Suppressor macrophage treated with lipopolysaccharide for 1 hour (primary cell): ENCODE data around the gene SF3B5.
"Not testable (repeated sequence)": the region's sequence is repeated elsewhere in the genome, so short reads cannot be mapped to it uniquely, and the experiment has no call there.

Source experiments
- DNase-seq, 3 donors: peaks; one replicate each; pipeline ENCODE4 v3.0.0-alpha.2; 2020 to 2022

The SF3B5 gene

DNA sequence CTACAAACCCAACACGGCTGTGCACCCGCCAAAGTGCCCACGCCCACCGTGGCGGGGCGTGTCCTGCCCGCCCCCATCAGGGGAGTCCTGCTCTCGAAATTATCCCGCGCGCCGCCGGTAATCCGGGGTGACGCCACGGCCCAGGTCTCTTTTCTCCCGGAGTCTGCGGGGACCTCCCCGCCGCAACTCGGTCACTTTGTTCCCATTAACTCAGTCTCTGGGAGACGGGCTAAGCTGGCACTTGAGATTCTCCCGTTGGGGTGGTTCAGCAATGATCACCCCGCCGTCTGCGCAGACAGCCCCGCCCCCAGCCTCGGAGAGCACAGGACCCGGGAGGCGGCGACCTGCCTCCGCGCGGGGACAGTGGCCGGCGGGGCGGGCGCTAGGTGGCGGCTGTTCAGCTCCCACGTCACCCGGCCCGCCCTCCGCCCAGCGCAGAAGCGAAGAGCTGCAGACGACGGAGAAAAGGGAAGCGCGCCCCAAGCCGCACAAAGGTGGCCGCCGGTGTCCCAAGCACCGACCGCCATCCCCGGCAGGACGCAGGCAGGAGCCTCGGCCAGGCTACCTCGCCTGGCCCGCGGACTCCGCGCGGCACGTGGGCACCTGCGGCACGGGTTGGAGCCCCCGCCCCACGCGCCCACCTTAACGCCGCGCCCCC, 31.5 kb downstream of the SF3B5 start:
- peak; percentile 92 to 98 (median 96) for DNase-seq

DNA sequence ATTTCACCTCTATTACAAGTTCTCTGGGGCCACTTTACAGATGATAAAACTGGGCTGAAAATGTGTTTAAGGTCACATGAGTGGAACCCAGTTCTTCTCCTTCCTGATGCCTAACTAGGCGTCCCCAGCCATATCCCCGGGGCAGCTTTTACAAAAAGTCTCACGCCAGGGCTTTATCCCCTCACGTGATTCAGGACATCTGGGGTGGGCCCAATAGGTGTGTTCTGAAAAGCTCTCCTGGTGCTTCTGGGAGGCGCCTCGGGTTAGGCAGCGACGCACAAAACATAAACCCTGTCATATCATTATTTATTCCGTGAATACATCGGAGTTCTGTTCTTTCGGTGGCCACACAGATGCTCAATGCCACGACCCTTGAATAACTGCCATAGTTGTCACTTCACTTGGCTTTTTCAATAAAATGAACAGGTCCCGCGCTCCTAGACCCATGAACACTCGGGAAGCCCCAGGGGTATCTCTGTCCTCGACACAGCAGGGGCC, 32.1 kb downstream of the SF3B5 start:
- DNase-seq, result no peak

DNA sequence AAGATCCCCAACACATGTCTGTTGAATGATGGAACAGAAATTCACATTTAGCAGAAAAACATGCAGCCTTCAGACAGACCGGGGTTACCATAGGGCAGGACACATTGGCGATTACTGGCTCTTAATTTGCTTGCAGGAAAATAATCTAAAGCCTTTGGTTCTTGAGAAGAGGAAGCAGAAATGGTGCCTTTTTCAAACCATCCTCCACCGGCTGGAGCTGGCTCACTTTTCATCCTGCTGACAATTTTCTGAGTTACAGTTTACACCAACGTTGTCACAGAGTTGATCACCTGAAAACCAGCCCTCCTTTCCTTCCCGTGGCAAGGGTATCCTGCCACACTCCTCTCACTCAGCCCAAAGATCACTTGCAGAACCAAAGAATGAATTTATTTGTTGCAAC, 32.6 kb downstream of the SF3B5 start:
- no peak for DNase-seq

DNA sequence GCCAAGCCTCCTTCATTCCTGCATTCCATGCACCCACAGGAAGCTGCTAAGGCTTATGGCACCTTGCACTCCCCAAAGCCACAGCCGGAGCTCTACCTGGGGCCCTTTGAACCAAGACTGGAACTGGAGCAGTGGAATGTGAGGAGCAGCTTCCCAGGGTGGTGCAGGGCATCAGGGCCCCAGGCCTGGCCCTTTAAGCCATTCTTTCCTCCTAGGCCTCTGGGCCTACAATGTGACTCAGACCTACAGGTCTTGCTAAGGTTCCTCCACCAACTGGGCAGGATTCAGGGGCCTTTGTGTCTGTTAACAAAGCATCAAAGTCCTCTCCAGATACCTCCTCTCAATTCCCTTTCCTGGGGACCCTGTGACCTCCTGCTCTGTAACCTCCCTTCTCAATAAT, 36.2 kb downstream of the SF3B5 start:
- no peak for DNase-seq

DNA sequence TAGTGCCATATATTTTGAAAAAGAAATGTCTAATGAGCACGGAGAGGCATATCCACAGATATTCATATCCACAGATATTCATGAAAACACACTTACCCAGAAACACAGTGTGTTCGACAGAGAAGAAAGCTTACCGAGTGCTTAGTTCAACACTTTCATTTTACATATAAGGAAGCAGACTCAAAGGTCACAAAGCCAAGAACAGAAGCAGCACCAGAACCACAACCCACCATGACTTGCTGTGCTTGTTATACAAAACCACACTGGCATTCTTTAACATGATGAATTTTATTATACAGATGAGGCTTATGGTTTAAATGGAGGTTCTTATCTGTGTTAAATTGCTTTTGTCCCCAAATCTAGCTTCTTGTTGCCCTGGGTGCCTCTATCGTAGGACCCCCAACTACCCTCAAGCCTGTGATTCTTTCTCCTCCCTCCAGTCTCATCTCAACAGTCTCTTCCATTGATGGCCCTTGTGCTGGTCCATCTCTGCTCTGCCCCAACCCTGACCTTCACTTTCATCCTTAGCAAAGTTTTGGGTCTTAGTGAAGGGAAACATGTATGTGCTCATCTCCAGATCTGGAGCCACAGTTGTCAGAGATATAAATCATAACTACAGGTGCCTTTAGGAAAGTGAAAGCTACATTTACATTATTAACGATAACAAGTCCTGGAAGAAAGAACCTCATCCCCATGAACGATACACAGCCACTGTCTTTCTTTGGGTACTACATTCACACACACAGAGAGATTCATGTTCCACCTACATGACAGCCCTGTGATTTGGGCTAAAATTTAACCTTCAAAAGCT, 40.0 kb downstream of the SF3B5 start:
- peak; percentile 26 to 58 (median 51) for DNase-seq

DNA sequence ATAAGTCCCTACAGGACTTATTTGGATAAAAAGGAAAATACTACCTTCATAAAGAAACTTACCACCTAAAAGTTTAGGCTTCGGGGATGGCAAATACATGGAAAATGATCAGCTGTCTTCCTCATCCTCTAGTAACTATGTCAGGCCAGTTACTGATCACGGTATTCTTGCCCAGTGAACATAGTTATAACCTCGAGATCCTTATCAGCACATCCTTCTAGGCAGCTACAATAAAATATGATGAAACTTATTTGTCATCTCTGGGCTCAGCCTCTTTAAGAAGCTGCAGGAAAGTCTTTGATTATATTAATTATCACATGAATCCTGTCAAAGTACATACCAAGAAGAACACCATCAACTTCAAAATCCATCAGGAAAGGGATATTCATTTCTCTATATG, 41.8 kb downstream of the SF3B5 start:
- DNase-seq, result no peak

DNA sequence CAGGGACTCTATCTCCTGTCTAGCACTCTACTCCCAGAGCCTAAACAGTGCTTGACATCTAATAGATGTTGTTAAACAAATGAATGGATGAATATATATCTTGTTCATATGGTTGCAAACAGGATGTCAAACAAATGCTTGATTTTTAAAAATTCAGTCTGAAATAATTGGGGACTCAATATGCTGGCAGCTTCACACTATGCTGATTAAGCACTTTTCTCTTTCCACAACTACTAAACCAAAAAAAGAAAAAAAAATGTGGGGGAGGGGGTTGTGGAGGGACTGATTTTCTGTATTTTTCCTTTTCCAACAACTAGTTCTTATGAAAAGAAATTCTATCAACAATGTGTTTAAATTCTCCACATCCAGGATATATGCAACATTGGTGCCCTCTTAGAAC, 42.9 kb downstream of the SF3B5 start:
- no peak for DNase-seq

DNA sequence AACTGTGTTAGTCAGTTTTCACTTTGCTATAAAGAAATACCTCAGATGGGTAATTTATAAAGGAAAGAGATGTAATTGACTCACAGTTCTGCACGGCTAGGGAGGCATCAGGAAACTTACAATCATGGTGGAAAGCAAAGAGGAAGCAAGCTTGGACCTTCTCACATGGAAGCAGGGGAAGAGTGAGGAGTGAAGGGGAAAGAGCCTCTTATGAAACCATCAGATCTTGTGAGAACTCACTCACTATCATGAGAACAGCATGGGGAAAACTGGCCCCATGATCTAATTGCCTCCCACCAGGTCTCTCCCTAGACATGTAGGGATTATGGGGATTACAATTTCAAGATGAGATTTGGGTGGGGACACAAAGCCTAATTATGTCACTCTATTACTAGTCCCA, 46.0 kb downstream of the SF3B5 start:
- DNase-seq, result peak; percentile 65 to 74 (median 74)

DNA sequence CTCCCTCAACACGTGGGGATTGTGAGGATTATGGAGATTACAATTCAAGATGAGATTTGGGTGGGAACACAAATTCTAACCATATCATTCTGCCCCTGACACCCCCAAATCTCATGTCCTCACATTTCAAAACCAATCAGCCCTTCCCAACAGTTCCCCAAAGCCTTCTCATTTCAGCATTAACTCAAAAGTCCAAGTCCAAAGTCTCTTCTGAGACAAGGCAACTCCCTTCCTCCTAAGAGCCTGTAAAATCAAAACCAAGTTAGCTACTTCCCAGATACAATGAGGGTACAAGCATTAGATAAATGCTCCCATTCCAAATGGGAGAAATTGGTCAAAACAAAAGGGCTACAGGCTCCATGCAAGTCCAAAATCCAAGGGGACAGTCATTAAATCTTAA, 47.7 kb downstream of the SF3B5 start:
- DNase-seq, result no peak

DNA sequence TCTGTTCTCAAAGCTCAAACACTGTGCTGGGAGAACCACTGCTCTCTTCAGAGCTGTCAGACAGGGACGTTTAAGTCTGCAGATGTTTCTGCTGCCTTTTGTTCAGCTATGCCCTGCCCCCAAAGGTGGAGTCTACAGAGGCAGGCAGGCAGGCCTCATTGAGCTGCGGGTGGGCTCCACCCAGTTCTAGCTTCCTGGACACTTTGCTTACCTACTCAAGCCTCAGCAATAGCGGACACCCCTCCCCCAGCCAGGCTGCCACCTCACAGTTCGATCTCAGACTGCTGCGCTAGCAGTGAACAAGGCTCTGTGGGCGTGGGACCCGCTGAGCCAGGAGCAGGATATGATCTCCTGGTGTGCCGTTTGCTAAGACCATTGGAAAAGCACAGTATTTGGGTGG, 48.7 kb downstream of the SF3B5 start:
- DNase-seq, result not testable (repeated sequence)

DNA sequence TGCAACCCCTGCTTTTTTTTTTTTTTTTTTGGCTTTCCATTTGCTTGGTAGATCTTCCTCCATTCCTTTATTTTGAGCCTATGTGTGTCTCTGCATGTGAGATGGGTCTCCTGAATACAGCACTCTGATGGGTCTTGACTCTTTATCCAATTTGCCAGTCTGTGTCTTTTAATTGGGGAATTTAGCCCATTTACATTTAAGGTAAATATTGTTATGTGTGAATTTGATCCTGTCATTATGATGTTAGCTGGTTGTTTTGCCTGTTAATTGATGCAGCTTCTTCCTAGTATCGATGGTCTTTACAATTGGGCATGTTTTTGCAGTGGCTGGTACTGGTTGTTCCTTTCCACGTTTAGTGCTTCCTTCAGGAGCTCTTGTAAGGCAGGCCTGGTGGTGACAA, 50.4 kb downstream of the SF3B5 start:
- not testable (repeated sequence) for DNase-seq
